H1 (cell line): ENCODE data around the gene HCST.

ENCODE experiments used
- CTCF ChIP-seq, 3 experiments: IDR thresholded peaks; 1 replicate in 2 of 3; 2 replicates in 1 of 3; pipeline versions ENCODE4 v1.5.1 to v1.6.1; 2011; ENCODE audit warnings: low read length in 3 of 3, mild to moderate bottlenecking in 3 of 3, inconsistent platforms in 2 of 3, low read depth in 1 of 3, moderate library complexity in 1 of 3; ENCODE audit not compliant: insufficient read depth in 1 of 3; ENCODE audit errors: control extremely low read depth in 1 of 3
- EGR1 ChIP-seq: IDR thresholded peaks from 2 replicates; pipeline ENCODE4 v1.6.1; 2011; ENCODE audit warnings: low read depth, low read length, borderline replicate concordance
- EZH2 ChIP-seq: fragments of 200-600 bp; sonication (generic); IDR thresholded peaks from 2 replicates; pipeline ENCODE4 v1.7.1; 2012; ENCODE audit warnings: low read depth, mild to moderate bottlenecking, moderate library complexity, low read length, inconsistent platforms; ENCODE audit not compliant: severe bottlenecking
- POLR2A ChIP-seq, 2 experiments: IDR thresholded peaks; 1 replicate in 1 of 2; 2 replicates in 1 of 2; pipeline ENCODE4 v1.6.1; 2011; ENCODE audit warnings: low read depth in 2 of 2, low read length in 2 of 2, mild to moderate bottlenecking in 2 of 2; ENCODE audit errors: control extremely low read depth in 1 of 2
- POLR2AphosphoS5 ChIP-seq: IDR thresholded peaks from 2 replicates; pipeline ENCODE4 v1.6.1; 2011; ENCODE audit warnings: low read depth, low read length
- RAD21 ChIP-seq, 2 experiments: IDR thresholded peaks in 1 of 2; conservative IDR thresholded peaks in 1 of 2; 2 replicates each; pipeline ENCODE4 v1.6.1; 2011; ENCODE audit warnings: low read depth in 2 of 2, low read length in 2 of 2, improper control_type of control experiment in 1 of 2, inconsistent platforms in 1 of 2, mild to moderate bottlenecking in 1 of 2, moderate library complexity in 1 of 2
- YY1 ChIP-seq: IDR thresholded peaks from 2 replicates; pipeline ENCODE4 v1.6.1; 2011; ENCODE audit warnings: low read depth, mild to moderate bottlenecking, low read length
- ZNF274 ChIP-seq: IDR thresholded peaks from 2 replicates; pipeline ENCODE4 v1.7.0; 2012; ENCODE audit warnings: low read length, borderline replicate concordance; ENCODE audit errors: extremely low read depth

- no peak for TF ChIP-seq RAD21 (IDR thresholded peaks at IDR 0.05 in 1 of 2, conservative IDR thresholded peaks at IDR 0.05 in 1 of 2; ENCODE audit: low read depth in 2 of 2, low read length in 2 of 2)
- TF ChIP-seq EGR1 = no peak
- TF ChIP-seq POLR2A (IDR thresholded peaks at IDR 0.05; ENCODE audit: control extremely low read depth in 1 of 2, low read depth in 2 of 2, low read length in 2 of 2) = no peak
- TF ChIP-seq EZH2 = no peak
- TF ChIP-seq YY1 = no peak
- no peak for TF ChIP-seq POLR2AphosphoS5
- TF ChIP-seq CTCF (IDR thresholded peaks at IDR 0.05; ENCODE audit: control extremely low read depth in 1 of 3, insufficient read depth in 1 of 3, low read depth in 1 of 3, low read length in 3 of 3) = no peak
- no peak for TF ChIP-seq ZNF274
Observed at GRCh38 chr19:35932291-35932936, 30.1 kb downstream of the HCST start.
